Muscle of back (tissue), 11 donors: ENCODE measurements around the gene AKT1. TPM values are rescaled to one million over a fixed set of nuclear protein-coding genes. Genes with fewer than 3 reads are reported as not detected.
"Not testable (repeated sequence)": the region's sequence is repeated elsewhere in the genome, so short reads cannot be mapped to it uniquely, and the experiment has no call there.

Source experiments
- DNase-seq, 3 donors: peaks; one replicate each; pipeline versions ENCODE4 v3.0.0 to v3.0.0-alpha.2; 2013
- polyA plus RNA-seq, 10 donors: library from polyadenylated mRNA; unstranded; fragments of 120-200 nt; gene quantifications; one replicate each; pipeline ENCODE4 v1.2.1, GENCODE V29; 2013; ENCODE audit not compliant: insufficient read length in 10 of 10

The AKT1 gene
- polyA plus RNA-seq, 10 donors, result 136 to 198 (median 172) TPM

DNA sequence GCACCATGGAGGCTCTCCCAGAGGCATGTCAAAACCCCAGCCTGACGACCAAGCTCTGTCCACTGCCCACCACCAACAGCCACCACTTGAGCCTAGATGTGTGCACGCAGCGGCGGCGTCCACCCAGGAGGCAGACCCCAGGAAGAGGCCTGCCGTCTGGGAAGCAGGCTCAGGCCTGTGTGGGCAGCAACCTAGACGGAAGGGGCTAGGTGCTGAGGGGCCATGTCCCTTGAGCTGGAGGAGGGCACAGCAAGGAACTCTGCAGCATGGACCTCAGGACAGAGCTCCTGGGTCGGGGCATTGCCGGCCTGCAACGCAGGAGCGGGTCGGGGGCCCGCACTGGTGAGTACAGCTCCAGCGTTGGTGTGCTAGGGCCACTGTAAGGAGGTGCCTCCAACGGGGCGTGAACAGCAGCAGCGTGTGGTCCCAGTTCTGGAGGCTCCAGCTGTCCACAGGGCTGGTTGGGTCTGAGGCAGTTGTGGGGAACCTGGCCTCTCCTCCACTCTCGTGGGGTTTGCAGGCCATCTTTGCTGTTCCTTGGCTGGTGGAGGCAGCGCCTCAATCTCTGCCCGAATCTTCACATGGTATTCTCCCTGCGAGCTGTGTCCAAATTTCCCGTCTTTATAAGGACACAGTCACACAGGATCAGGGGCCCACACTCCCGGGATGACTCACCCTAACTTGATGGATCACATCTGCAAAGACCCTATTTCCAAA is 25.8 kb upstream of the AKT1 start:
- no peak for DNase-seq

DNA sequence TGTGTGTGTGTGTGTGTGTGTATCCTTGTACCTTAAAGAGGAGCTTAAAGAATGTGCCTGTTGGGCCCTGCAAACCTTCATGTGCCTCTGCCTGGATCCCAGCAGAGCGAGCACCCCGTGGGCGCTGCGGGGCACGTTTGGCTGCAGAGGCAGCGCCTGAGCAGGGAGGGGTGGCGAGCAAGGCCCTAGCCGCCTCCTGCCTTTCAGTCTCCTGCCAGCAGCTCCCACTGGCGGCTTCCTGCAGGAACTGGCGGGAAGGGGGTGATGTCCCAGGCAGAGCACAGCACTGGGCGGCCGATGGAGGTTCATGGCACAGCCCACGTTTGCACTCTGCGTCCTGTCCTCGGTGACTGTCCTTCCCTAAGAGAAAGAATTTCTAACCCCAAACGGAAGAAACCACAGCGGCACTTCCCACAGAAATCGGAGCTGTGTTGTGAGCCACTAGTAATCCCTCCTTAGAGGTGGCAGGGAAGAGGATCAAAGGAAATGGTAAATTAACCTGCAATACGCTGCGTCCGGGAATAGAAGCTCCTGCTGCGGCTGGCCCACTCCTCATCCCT is 25.2 kb upstream of the AKT1 start:
- peak in 1 of 3 donors; percentile 63 for DNase-seq

DNA sequence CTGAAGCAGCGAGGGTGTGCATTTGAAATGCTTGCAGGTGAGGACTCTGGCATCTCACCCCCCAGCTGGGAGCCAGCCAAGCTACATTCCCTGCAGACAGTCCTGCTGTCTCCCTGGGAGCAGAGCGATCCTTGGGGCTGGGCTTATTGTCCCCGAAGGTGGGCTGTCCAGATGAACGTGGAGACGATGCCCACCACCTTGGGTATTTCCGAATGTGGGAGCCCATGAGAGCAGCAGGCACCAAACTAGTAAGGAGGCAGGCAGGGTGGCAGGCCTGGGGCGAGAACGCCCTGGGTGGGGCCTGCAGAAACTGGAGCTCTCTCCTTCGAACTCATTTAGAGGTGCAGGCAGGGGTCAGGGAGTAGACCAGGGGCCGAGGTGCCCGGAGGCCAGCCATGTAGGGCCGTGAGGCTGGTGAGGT is 23.8 kb upstream of the AKT1 start:
- DNase-seq, result no peak

DNA sequence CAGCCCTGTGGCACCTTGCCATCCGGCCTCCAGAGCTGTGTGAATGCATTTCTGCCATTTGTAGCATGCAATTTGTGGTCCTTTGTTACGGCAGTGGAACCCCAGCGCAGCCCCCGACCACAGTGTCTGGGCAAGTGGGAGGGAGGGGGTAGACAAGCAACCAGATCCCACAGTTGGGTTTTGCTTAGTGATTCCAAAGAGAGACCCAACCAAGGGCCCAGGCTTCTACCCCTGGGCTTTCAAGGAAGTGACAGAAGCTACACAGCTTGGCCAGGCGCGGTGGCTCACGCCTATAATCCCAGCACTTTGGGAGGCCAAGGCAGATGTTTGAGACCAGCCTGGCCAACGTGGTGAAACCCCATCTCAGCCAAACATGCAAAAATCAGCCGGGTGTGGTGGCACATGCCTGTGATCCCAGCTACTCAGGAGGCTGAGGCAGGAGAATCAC is 23.2 kb upstream of the AKT1 start:
- no peak for DNase-seq

DNA sequence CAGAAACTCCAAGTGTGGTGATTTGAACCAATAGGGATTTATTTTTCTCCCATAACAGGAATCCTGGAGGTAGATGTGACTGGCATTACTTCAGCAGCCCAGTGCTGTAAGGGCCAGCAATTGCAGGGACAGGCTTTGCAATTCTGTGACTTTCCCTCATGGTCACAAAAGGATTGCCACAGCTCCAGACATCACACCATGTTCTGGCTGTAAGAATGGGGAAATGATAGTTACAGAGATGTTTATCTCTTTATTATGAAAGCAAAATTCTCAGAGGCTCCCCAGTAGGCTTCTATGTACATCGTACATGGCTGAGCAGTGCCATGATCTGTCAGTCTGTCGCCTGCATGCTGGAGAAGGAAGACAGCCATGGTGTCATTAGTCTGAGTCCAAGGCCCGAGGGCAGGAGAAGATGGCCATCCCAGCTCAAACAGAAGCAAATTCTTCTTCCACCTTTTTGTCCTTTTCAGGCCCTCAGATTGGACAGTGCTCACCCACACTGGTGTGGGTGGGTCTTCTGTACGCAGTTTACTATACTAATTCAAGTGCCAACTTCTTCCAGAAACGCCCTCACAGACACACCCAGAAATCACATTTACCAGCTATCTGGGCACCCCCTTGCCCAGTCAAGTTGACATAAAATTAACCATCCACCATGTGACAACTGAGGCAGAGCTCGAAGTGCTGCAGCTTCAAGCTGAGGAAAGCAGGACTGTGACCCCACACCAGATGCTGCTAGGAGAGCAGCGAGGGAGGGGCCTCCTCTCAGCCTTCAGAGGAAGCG is 22.6 kb upstream of the AKT1 start:
- no peak for DNase-seq

DNA sequence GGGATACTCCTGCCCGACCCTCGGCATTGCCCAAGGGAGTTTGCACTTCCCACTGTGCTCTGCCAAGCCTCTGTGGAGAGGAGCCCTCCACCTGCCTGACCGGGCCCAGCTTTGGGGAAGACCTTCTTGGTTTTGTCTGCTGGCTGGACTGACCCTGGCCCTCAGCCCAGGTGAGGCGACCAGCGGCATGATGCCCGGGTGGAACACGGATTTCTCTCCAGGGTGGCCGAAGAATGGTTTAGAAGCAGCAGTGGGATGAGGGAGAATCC is 21.0 kb upstream of the AKT1 start:
- no peak for DNase-seq

DNA sequence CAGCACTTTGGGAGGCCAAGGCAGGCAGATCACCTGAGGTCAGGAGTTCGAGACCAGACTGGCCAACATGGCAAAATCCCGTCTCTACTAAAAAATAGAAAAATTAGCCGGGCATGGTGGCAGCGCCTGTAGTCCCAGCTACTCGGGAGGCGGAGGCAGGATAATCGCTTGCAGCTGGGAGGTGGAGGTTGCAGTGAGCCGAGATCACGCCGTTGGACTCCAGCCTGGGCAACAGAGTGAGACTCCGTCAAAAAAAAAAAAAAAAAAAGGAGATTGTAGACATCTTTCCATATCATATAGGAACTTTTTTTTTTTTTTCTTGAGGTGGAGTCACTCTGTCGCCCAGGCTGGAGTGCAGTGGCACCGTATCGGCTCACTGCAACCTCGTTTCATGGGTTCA is 19.2 kb upstream of the AKT1 start:
- not testable (repeated sequence) for DNase-seq

DNA sequence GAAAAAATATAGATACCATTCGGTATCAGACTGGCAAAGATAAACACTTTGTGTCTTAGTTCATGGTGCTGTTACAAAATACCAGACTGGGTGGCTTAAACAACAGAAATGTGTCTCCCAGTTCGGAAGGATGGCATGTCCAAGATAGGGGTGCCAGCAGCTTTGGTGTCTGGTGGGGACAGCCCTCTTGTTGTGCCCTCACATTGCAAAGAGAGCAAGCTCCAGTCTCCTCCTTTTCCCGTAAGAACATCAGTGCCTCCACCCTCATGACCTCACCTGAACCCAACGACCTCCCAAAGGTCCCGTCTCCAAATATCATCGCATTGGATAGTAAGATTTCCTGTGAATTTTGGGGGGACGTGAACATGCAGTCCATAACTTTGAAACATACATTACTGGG is 17.7 kb upstream of the AKT1 start:
- no peak for DNase-seq

DNA sequence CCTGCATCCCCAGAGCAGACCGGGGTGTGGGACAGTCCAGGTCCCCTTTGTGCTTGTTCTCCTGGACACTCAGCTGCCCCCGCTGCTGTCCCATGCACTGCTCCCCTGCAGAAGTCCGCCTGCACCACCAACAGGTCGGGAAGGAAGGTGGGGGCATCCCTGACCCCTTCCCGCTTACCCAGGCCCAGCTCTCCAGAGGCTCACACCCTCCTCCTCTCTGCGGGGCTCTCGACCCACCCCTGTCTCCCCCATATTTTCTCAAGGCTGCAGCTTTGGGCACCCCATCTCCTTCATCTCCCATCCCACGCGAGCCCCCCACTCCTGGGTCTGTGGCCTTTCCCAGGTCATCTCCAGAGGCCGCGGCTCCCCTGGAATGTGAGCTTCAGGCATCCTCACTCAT is 14.8 kb upstream of the AKT1 start:
- no peak for DNase-seq

DNA sequence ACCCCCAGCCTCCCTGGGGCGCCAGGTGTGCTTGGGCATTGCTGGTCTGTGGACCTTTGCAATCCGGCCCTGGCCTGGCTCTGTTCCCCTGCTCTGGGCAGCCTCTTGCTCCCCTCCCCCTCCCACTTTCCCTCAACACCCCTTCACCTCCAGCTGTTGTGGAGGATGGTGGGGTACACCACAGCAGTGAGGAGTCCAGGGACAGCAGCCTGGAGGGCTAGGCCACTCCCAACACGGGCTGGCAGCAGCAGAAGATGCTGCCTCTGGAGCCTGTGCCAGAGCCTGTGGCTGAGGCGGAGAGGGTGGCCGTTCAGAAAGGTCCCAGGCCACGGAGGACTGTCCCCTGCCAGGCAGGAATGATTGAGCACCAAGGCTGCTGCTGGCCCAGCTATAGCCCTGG is 12.9 kb upstream of the AKT1 start:
- DNase-seq, result no peak

DNA sequence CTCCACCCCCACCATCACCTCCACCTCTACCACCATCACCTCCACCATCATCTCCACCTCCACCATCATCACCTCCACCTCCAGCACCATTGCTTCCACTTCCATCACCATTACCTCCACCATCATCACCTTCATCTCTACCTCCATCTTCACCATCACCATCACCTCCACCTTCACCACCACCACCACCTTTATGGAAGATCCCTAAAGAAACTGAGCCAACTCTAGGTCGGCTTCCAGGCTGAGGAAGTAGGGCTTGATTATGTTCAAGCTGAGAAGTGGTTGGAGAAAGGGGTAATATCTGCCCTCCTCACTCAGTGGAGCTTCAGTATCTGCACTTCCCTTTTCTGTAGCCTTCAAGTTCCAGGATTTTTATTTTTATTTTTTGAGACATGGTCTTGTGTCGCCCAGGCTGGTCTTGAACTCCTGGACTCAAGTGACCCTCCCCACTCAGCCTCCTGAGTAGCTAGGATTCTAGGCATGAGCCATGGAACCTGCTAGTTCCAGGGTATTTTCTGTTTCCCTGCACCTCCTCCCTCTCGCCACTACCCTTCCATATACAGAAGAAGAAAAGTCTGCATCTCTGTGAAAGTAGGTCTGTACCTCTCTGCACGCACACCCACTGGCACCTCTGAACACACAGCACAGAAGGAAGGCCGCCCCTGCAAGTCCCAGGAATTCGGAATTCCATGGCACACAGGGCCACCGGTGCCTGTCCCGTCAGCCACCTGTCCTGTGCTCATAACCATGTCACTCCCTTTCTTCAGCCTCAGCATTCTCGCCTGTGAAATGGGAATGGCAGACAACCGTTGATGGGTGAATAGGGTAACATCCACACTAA is 11.3 kb upstream of the AKT1 start:
- no peak for DNase-seq

DNA sequence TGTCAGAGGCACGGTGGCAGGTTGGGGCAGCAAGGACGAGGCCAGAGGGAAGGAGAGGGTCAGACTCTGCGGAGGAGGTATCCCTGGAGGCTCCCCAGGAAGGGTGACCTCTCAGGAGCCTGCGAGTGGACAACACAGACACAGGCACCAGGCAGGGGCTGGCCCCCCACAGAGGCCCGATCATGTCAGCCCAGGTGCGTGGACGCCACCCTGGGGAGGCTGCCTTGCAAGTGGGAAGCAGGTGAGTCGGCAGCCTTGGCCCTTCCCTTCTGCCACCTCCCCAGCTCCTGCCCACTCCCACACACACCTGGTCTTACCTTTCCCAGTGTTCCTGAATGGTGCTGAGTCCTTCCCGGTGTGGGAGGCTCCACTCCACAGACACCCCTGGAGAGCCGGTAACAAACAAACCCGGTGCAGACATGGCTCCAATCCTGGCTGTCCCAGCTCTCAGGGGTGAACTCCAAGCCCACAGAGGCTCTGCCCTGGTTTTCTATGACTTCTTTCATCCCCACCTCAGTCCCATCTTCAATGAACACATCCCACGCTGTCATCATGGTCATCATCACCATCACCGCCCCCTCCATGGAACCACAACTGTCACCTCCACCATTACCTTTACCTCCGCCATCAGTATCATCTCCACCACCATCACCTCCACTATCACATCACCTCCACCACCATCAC is 10.5 kb upstream of the AKT1 start:
- DNase-seq, result no peak

DNA sequence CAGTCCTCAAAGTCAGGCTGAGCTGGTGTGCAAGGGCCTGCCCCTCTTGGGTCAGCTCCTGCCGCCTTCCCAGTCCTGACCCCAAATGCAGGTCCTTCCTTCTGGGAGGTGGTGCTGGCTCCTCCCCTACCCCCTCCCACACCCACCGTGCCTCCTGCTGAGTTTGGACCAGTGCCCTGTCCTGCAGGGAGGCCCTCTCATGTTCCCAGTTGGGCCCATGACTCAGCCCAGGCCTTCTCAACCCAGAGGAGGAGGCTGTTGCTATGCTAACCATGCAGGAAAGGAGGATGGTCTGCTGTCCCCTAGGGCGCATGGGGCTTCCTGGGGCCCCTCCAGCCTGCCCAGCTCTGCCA is 9.8 kb upstream of the AKT1 start:
- peak in 2 of 3 donors; percentile 40 to 82 for DNase-seq

DNA sequence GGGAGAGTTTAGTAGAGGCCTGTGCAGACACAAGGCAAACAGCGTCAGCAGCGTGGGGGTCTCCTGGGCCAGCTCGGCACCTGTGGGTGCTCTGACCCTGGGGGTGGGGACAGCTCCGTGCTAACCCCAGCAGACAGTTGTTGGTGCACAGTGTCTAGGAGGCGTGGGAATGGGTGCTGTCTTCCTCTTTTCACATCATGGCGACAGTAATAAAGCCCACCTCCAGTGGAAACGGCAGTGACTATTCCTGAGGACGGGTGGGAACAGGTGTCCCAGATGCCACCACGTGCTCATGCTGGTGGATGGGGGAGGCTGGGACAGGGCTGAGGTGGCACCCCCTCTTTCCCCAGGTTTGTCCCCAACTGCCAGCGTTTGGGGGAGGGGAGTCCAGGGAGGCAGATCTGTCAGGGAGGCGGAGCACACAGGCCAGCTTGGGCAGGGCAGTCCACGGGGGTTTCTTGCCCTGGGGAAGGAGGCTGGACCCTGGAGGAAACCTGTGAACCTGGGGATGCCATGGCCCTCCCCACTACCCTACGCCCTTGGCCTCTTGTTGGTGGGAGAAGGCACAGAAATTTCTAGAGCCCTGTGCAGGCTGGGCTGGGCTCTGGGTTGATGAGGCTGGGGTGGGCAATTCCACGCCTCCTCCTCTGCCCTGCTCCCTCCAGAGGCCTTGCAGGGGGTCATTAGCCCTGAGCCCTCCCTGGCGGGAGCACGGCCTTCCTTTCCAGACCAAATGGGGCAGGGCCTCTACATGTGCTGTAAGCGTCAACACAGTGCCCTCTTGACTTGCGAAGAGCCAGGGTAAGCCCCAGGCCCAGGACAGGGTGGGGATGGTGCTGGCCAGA is 9.2 kb upstream of the AKT1 start:
- no peak for DNase-seq

DNA sequence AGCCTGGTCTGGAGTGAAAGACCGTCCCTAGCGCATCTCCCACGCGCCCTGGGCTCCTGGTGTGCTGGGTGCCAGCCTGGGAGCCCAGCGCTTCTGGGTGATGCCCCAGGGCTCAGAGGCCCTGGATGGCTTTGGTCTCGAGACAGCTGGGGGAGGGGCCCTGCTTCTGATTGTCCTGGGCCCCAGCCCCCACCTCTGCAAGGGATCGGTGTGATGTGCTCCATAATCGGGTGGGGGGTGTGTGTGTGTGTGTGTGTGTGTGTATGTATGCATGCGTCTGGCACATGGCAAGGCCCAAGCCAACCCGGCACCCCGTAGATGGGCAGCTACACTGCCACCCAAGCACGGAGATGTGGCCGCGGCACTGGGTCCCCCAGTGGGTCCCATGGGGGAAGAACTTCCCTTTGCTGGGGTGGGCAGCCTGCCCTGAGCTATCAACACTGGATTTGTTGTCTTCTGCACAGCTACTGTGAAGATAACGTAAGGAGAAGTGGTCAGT is 8.4 kb upstream of the AKT1 start:
- DNase-seq, result no peak

DNA sequence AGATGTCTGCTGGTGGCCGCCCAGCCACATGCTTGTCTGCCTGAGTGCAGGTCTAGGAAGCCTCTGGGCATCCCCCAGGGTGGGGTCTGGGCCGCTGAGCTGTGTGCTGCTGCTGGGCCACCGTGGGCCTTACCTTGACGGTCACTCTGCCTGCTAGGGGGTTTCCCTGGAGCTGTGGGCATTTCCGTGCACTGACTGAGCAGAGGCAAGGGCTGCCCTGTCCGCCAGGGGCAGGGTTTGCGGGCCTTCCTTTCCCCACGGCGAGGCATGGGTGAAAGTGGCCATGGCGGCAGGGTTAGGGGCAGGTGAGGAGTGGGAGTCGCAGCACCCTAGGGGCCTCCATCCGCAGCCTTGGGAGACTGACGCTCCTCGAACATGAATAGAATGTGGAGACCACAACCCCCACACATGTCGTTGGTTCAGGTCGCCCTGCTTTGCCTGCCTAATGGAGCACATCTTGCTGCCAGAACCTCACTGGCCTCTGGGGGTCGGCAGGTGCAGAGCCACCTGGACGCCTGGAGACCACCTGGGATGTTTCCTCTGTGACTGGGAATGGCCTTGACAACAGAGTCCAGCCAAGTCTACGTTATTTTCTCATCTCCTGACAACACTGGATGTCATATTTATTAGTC is 7.8 kb upstream of the AKT1 start:
- no peak for DNase-seq

DNA sequence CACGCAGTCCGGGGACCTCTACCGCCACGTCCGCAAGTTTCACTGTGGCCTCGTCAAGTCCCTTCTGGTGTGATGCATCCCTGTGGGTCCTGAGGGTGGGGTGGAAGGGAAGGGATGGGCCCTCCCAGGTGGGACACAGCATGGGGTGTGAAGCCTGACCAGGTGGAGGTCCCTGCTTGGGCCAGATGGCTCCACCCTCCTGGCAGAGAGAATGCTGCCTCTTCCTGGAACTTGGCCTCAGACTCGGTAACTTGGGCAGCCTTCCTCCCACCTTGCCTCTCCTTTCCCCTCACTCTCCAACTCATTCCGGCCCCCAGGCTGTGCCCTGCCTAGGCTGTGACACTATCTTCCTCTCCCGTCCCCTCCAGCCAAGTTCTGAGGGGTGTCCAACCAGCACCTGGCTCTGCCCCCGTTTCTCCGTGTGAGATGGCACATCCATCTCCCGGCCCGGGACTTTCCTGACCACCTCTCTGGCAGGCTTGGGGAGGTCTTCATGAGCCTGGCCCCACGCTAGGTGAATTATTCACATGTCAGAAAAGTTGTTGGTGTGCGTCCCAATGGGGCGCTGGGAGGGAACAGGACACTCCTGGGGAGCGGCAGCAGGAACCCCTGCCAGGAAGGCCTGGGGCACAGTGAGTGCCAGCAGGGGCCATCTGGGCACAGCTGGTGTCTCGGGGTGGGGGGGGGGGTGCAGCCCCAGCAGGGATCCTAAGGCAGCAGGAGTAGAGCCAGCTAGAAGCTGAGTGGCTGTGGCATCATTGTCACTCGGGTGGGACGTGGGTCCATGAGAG is 7.0 kb upstream of the AKT1 start:
- DNase-seq, result no peak

DNA sequence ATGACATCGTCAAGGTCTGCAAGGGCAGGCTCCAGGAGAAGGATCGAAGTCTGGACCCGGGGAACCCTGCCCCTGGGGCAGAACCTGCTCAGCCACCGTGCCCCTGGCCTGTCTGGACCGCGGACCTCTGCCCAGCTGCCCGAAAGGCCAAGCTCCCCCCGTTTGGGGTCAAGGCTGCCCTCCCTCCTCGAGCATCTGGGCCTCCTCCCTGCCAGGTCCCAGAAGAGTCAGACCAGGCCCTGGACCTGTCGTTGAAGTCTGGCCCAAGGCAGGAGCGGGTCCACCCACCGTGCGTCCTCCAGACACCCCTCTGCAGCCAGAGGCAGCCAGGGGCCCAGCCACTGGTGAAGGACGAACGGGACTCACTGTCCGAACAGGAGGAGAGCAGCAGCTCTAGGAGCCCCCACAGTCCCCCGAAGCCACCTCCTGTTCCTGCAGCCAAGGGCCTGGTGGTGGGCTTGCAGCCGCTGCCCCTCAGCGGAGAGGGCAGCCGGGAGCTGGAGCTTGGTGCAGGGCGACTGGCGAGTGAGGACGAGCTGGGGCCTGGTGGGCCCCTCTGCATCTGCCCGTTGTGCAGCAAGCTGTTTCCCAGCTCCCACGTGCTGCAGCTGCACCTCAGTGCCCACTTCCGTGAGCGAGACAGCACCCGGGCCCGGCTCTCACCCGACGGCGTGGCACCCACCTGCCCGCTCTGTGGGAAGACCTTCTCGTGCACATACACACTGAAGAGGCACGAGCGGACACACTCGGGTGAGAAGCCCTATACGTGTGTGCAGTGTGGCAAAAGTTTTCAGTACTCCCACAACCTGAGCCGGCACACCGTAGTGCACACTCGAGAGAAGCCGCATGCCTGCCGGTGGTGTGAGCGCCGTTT is 6.2 kb upstream of the AKT1 start:
- DNase-seq, result no peak
